IMR-90 (cell line): ENCODE results near the gene HPGDS.

Experiments
- BHLHE40 ChIP-seq: fragments of 150-350 bp; IDR thresholded peaks from 2 replicates; pipeline ENCODE4 v1.6.1; 2016; ENCODE audit warnings: mild to moderate bottlenecking, low read depth, low read length
- CEBPB ChIP-seq: IDR thresholded peaks from 2 replicates; pipeline ENCODE4 v1.6.1; 2012; ENCODE audit warnings: low read depth, low read length, improper control_type of control experiment
- FOS ChIP-seq: fragments of 150-350 bp; IDR thresholded peaks from 2 replicates; pipeline ENCODE4 v1.6.1; 2016; ENCODE audit warnings: low read depth, low read length
- POLR2A ChIP-seq: IDR thresholded peaks from 2 replicates; pipeline ENCODE4 v1.6.1; 2012; ENCODE audit warnings: mild to moderate bottlenecking, low read depth, low read length
- RAD21 ChIP-seq: IDR thresholded peaks from 2 replicates; pipeline ENCODE4 v1.6.1; 2012; ENCODE audit warnings: low read length, improper control_type of control experiment
- RFX5 ChIP-seq: IDR thresholded peaks from 2 replicates; pipeline ENCODE4 v1.8.0; 2012; ENCODE audit warnings: low read depth, mild to moderate bottlenecking, low read length, moderate library complexity
- USF2 ChIP-seq: fragments of 150-350 bp; IDR thresholded peaks from 2 replicates; pipeline ENCODE4 v1.6.1; 2017; ENCODE audit warnings: mild to moderate bottlenecking, antibody characterized with exemption, low read length, low read depth
- TF ChIP-seq, protein P1 (sequence below): conservative IDR thresholded peaks from 2 replicates; pipeline ENCODE4 v1.5.1; 2012; ENCODE audit warnings: mild to moderate bottlenecking, low read depth, low read length, improper control_type of control experiment

DNA sequence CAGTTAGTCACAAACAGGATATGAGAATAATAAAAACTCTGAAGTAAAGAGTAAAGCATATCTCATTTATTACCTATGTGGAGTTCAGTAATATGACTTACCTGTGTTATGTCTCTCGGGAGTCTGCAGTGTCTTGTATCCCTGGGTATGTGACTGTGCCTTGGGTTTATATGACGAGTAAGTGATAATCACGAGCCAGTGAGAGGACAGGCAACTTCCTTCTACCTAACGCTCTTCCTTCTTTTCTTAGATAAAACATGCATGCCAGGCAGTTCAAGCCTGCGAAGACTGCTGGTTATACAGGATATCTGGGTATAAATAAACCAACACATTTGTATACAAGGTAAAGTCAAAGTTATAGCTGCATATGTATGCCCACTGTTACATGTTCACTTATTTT, at the start of gene HPGDS:
- TF ChIP-seq, protein P1, sequence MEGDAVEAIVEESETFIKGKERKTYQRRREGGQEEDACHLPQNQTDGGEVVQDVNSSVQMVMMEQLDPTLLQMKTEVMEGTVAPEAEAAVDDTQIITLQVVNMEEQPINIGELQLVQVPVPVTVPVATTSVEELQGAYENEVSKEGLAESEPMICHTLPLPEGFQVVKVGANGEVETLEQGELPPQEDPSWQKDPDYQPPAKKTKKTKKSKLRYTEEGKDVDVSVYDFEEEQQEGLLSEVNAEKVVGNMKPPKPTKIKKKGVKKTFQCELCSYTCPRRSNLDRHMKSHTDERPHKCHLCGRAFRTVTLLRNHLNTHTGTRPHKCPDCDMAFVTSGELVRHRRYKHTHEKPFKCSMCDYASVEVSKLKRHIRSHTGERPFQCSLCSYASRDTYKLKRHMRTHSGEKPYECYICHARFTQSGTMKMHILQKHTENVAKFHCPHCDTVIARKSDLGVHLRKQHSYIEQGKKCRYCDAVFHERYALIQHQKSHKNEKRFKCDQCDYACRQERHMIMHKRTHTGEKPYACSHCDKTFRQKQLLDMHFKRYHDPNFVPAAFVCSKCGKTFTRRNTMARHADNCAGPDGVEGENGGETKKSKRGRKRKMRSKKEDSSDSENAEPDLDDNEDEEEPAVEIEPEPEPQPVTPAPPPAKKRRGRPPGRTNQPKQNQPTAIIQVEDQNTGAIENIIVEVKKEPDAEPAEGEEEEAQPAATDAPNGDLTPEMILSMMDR, result no peak
- TF ChIP-seq RFX5 (no peak), RAD21 (no peak), POLR2A (no peak), CEBPB (no peak), BHLHE40 (no peak), FOS (no peak), USF2 (no peak)
